ENCODE measurements around the gene MT2A. TPM values are rescaled to one million over a fixed set of nuclear protein-coding genes. Genes with fewer than 3 reads are reported as not detected.
A peak's percentile ranks its signal among the peaks of the same experiment; 100 is the strongest.

MT2A gene
- total RNA-seq, 4 donors from 2014 or later = 27.2 to 216 (median 119) TPM

DNA sequence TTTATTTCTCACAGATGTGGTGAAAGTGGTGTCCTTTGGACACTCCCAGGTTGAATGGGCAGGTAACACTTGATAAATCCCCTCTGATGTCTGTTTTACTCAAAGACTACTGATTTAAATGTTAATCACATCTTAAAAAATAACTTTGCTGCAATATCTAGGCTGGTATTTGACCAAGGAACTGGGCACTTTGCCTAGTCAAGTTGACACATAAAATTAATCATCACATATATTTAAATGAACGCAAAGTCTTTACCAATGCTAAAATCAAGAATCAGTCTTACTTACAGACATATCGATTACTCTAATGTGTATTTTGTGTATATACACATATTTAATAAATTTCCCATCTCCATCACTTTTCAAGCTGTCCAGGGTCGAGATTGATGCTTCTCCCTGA is 7.0 kb downstream of the MT2A start:
- Histone ChIP-seq H3K27me3 (no peaks in the 10 kb centered on the region), H3K4me1 (peaks cover 0 to 35% (median 17%) of the 10 kb centered on the region in 3 donors), H3K36me3 (no peaks in the 10 kb centered on the region), H3K9me3 (no peaks in the 10 kb centered on the region), H3K27ac (no peak overlapping the region), H3K4me3 (no peak overlapping the region)
- 77 to 82% methylated on average over 2 to 3 of the region's 3 CpGs for WGBS, 2 donors (ENCODE audit: low coverage in 1 of 2)
- no peak for TF ChIP-seq EP300 (IDR thresholded peaks at IDR 0.05)
- no peak for TF ChIP-seq POLR2A (IDR thresholded peaks at IDR 0.05)
- TF ChIP-seq POLR2AphosphoS5 (IDR thresholded peaks at IDR 0.05) = no peak
- TF ChIP-seq, protein P1, sequence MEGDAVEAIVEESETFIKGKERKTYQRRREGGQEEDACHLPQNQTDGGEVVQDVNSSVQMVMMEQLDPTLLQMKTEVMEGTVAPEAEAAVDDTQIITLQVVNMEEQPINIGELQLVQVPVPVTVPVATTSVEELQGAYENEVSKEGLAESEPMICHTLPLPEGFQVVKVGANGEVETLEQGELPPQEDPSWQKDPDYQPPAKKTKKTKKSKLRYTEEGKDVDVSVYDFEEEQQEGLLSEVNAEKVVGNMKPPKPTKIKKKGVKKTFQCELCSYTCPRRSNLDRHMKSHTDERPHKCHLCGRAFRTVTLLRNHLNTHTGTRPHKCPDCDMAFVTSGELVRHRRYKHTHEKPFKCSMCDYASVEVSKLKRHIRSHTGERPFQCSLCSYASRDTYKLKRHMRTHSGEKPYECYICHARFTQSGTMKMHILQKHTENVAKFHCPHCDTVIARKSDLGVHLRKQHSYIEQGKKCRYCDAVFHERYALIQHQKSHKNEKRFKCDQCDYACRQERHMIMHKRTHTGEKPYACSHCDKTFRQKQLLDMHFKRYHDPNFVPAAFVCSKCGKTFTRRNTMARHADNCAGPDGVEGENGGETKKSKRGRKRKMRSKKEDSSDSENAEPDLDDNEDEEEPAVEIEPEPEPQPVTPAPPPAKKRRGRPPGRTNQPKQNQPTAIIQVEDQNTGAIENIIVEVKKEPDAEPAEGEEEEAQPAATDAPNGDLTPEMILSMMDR (IDR thresholded peaks at IDR 0.05) = no peak
- no peak for ATAC-seq

DNA sequence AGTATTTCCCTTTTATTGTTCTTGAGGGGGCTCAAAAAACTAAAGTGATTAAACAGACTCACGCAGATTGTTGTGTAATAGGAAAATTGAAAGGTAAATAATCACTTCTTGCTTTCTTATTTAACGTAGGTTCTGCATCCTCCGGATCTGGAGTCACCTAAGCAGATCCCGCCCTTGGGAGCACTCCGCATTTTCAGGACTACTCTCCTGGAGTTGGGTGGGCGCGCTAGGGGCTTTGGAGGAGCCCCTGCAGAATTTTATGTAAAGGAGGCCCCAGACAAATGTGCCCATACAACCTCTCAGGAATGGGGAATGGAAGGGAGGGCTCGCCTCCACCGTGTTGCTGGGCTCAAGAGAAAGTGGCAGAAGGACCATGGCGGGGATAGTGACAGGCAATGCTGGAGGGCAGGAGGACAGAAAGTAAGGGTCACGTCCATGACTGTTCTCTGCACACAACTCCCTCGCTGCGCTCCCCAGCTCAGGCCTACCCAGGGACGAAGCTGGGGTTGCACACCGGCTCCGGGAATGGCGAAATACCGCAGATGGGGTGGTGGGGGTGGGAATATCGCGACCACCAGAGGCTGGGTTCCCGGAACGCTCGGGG is 8.3 kb downstream of the MT2A start:
- peak overlapping the region; percentile 11 to 49 for H3K4me3 ChIP-seq
- ATAC-seq = no peak
- peaks cover 0 to 23% (median 10%) of the 10 kb centered on the region in 3 donors for H3K4me1 ChIP-seq
- H3K27ac ChIP-seq = peak overlapping the region in 3 of 4 donors; percentile 66 to 67 (median 66)
- no peaks in the 10 kb centered on the region for H3K9me3 ChIP-seq
- no peaks in the 10 kb centered on the region for H3K27me3 ChIP-seq
- H3K36me3 ChIP-seq = no peaks in the 10 kb centered on the region
- TF ChIP-seq POLR2AphosphoS5 (IDR thresholded peaks at IDR 0.05) = no peak
- TF ChIP-seq POLR2A (IDR thresholded peaks at IDR 0.05) = no peak
- TF ChIP-seq, protein P1 (IDR thresholded peaks at IDR 0.05) = no peak
- TF ChIP-seq EP300 (IDR thresholded peaks at IDR 0.05) = no peak
- 76 to 83% methylated on average over 2 to 10 of the region's 23 CpGs for WGBS, 2 donors (ENCODE audit: low coverage in 1 of 2)

DNA sequence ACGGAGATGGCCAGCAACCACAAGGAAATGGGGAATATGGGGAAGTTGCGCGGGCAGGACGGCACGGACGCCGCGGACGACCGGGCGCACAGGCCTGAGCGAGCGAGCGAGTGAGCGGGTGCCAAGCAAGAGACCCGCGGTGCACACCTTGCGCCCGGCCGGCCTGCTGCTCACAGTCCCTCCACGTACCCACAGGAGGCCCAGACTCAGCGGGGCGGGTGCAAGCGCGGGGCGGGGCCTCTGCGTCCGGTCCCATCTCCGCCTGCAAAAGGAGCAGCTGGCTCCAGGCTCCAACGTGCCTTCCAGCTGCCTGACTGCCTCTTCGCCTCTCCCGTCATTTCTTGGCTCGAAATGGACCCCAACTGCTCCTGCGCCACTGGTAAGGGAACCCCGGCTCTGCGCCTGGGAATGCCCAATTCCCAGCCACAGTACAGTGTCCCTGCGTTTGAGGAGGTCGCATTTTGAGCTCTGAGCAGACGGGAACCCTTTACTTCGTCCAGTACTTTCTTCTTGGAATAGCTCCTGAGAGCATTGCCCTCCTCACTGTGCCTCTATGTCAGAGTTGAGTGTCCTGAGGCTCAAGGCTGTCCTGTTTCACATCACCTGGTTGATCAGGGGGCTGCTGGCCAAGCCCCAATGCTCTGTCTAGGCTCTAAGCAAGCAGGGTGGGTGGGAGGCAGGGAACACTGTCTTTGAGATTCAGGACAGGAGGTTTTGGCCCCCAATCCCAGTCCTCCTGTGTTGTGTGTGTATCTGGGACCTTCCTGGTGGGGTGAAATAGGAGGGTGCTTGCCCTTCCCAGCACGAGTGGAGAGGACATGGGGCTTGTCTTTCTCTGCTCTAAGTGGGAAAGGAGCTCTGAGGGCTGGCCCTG is 9.1 kb downstream of the MT2A start:
- Histone ChIP-seq H3K4me3 (peak overlapping the region; percentile 11 to 49), H3K27ac (peak overlapping the region in 3 of 4 donors; percentile 66 to 67 (median 66)), H3K36me3 (no peaks in the 10 kb centered on the region), H3K9me3 (no peaks in the 10 kb centered on the region), H3K27me3 (no peaks in the 10 kb centered on the region), H3K4me1 (peaks cover 0 to 28% (median 10%) of the 10 kb centered on the region in 3 donors)
- ATAC-seq = peak; percentile 91
- TF ChIP-seq, protein P1 (IDR thresholded peaks at IDR 0.05) = peak in 3 of 4 experiments; percentile 14 to 28 (median 18)
- TF ChIP-seq POLR2A (IDR thresholded peaks at IDR 0.05) (no peak), EP300 (IDR thresholded peaks at IDR 0.05) (no peak), POLR2AphosphoS5 (IDR thresholded peaks at IDR 0.05) (peak; percentile 74)
- 0 to 7% methylated on average over 2 to 12 of the region's 41 CpGs for WGBS, 2 donors (ENCODE audit: low coverage in 1 of 2)

DNA sequence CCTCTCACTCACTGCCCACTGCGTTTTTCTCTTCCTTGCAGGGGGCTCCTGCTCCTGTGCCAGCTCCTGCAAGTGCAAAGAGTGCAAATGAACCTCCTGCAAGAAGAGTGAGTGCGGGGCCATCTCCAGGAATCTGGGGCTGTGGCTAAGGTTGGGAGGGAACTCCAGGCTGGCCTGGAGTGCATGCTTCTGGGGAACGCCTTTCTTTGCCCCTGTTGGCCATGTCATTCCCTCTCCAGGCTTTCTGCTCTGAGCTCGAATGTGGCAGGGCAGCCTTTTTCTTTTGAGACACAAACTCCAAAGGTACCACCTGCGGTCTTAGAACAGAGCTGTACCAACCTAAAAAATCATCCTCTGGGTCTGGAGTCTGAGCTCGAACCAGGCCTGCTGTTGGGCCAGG is 9.8 kb downstream of the MT2A start:
- 84% methylated on average over 5 of the region's 6 CpGs; no CpG with 5 or more reads in 1 of the 2 donors for WGBS, 2 donors (ENCODE audit: low coverage in 1 of 2)
- Histone ChIP-seq H3K4me1 (peaks cover 0 to 28% (median 10%) of the 10 kb centered on the region in 3 donors), H3K9me3 (no peaks in the 10 kb centered on the region), H3K27ac (peak overlapping the region in 2 of 4 donors; percentile 66), H3K27me3 (no peaks in the 10 kb centered on the region), H3K4me3 (no peak overlapping the region), H3K36me3 (no peaks in the 10 kb centered on the region)
- ATAC-seq = no peak
- TF ChIP-seq, protein P1 (IDR thresholded peaks at IDR 0.05) = no peak
